ENCODE data around the gene RPUSD1.
"Not testable (repeated sequence)": the region's sequence is repeated elsewhere in the genome, so short reads cannot be mapped to it uniquely, and the experiment has no call there.

RPUSD1 gene

DNA sequence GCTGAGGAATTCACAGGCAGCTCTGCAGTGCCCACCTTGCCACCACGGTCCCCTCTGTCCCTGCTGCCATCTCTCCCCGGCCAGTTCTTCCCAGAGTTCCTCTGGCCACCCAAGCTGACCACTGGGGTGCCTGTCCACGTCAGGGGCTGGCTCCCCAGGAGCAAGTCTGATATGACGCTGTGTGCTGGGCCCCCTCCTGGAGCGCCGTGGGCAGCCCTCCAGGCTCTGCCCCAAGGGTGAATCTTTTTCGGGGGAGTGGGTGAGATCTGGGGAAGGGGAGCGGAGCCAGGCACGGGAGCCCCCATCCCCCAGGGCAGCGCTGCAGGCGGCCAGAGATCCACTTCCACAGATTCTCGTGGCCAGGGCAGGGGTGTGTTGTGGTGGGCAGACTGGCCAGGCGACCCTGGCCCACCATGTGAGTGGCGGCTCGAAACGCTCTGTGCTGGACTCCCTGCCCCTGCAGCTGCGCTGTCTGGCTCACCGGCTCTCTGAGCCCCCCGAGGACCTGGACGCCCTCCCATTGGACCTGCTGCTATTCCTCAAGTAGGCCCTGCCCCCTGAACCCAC, 23.9 kb downstream of the RPUSD1 start:
- DNase-seq, result no peak

DNA sequence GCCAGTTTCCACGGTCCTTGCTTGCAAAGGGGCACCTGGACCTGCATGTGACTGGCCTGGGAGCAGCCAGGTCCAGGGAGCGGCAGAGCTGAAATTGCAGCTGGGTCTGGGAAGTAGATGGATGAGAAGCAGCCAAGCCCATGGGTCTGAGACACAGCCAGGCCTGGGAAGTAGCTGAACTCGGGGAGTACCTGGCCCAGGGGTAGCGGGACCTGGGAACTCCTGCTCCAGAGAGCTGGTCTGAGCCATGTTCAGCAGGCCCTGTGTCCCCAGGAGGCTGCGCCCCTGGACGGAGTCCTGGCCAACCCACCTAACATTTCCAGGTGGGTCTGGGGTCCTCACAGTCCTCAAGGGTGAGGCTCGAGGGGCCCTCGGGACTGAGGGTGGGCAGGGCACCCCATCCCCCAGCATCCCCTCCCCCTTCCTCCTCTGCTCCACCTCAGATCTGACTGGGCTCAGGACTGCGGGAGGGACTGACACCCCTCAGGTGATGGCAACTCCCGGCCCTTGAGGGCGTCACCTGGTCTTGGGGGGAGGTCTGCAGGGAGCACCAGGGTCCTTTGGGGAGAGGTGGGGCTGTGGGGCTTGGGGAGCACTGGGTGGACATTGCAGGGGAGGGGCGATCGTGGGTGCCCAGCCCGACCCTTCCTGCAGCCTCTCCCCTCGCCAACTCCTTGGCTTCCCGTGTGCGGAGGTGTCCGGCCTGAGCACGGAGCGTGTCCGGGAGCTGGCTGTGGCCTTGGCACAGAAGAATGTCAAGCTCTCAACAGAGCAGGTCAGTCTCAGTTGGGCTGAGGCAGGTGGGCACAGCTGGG, 24.6 kb downstream of the RPUSD1 start:
- no peak for DNase-seq

DNA sequence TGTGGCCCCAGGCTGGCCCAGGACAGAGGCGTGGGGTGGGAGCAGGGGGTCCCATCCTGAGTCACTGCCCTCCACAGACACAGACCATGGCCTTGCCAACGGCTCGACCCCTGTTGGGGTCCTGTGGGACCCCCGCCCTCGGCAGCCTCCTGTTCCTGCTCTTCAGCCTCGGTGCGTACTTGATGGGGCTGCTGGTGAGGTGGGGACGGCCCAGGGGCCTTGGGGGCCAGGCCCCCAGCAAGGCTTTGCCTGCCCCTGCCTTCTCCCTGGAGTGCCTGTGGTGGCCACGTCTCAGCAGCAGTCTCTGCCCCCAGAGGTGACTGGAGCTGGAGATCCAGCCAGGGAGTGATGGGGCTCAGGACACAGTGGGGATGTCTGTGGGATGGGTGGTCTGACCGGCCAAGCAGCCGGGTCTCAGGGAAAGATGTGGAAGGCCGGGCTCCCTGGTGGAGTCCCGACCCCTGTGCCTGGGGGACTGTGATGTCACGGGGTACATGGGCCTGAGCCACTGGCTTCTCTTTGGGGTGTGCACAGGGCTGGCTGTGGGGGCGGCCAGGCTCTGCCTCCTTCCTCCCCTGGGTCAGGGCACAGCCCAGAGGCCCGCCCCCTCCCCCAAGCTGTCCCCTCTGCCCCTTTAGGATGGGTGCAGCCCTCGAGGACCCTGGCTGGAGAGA, 25.4 kb downstream of the RPUSD1 start:
- DNase-seq, result no peak

DNA sequence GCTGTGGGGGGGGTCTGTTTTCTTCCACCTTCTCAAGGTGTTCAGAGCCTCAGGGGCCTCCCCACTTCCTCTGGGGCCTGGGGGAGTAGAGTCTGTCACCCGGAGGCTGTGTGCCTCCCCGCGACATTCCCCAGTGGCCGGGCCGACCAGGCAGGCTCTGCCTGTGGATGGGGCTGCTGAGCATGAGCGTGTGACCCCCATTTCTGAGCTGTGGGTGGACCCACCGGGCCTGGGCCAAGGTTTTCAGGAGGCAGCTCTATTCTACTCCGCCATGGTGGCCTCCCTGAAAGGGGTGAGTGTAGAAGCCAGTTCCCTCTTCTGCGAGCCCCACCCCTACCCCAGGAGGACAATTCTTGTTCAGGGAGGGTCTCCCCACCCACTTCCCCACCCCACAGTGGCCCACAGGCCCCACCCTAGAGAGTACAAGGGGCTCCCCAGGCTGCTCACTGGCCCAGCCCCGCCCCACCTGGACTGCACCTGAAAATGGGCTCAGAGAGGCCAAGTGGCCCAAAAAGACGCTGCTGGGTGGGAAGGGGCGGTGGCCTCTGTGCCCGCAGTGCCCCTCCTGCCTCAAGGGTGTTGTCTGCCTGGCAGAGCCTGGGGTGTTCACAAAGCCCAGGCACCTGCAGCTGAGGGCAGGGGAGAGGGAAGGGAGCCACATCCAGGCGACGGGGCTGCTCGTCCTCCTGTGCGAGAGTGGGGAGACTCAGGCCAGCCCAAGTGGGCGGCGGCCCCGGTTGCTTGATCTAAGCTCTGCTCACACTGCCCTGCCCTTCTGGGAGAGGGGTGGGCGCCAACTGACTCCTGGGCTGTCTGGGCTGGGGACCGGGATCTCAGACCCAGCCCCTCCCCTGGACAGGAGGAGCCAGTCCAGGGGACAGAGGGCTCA, 26.3 kb downstream of the RPUSD1 start:
- DNase-seq, result no peak

DNA sequence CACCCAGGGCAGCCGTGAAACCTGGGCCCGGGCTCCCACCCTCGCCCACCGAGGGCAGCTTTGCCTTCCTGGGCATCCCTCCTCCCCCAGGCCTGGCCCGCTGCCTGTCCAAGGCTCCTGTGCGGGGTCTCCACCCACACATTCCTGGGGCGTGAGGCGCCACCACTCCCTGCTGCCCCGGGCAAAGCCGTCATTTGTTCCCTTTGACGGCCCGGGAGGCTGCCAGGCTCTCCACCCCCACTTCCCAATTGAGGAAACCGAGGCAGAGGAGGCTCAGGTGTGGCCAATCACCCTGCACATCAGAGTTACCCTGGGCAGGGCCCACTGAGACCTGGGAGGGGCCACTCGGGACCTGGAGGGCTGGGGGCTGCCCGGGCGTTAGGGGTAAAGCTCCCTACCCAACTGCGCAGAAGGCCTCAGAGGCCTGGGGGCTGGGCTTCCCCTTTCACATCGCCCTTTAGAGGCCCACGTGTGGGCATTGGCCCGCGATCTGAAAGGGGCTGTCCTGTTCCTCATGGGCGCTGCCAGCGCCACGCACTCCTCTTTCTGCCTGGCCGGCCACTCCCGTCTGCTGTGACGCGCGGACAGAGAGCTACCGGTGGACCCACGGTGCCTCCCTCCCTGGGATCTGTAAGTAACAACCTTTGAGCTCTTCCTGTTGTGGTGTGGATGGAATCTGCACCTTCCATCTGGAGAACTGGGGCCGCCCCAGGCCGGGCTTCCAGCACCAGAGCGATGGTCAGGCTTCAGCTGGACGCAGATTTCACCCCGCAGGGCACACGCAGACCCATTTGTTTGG, 27.4 kb downstream of the RPUSD1 start, which contains the start of gene MSLN:
MSLN (plus strand) TSS at position 190 of the 799 bp plus-strand sequence. CDS start 1,947 bp downstream, outside the sequence.
- no peak for DNase-seq

DNA sequence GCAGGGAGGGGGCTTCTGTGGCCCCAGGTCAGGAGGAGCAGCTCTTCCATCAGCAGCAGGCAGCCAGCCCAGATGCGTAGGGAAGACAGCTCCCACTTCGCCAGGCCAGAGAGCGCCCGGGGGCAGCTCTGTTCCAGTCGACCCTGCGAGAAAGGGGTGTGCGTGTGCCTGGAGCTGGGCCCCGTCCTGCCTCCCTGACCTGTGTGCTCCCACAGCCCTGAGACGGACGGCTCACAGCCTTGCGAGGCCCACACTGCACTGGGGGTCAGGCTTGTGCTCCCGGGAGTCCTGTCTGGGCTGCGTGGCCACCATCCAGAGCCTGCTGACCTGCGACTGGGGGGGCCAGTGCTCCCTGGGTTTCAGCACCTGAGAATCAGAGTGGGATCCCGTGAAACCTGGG, 28.1 kb downstream of the RPUSD1 start:
- DNase-seq, result no peak

DNA sequence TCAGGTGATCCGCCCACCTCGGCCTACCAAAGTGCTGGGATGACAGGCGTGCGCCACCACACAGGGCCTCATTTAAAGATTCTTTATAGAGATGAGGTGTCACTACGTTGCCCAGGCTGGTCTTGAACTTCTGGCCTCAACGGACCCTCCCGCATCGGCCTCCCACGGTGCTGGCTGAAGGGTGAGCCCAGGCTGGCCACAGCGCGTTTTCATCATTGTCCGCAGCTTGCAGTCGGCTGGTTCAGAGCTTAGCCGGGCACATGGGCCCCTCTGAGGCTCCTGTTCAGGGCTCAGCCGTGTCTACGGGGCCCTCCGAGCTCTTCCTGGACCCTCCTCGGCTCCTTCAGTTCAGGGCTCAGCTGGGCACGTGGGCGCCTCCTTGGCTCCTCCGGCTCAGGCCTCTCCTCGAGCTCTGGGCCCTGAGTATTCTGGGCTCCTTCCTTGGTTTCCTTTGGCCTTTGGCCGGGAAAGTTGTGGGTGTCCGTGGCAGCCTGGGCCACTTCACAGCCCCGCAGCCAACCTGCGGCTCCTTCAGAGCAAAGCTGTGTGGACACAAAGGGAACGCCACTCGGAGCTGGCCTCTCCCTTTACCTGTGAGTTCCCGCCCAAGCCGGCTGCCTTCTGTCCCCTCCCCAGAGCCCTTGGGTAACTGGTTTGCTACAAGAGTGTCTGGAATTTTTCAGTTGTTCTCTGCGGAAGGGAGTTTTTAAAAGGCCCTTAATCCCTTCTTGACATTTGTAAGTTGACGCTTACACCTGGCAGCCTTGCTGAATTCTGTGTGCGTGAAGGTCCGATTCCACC, 28.9 kb downstream of the RPUSD1 start:
- DNase-seq, result no peak

DNA sequence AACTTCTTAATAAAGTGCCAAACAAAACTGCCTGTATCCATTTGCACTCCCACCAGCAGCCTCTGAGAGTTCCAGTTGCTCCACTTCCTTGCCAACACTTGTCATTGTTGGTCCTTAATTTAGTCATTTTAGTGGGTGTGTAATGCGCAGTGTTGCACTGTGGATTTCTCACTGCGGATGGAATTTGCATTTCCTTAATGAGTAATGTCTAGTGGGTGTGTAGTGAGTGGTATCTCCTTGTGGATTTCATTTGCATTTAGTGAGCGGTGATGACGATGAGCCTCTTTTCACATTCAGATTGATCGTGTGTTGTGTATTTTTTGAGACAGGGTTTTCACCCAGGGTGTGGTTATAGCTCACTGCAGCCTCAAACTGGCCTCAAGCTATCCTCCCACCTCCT, 31.8 kb downstream of the RPUSD1 start:
- no peak for DNase-seq

DNA sequence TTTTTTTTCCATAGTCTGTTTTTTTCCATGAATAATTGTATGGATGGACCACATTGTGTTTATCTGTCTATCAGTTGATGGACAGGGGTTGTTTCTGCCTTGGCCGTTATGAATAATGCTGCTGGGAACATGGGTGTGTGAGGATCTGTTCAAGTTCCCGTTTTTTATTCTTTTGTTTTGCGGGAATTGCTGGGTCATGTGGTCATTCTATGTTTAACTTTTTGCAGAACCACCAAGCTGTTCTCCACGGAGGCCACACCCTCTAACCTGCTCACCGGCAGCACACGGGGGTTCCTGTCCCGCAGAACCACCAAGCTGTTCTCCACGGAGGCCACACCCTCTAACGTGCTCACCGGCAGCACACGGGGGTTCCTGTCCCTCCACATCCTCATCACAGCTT, 33.5 kb downstream of the RPUSD1 start:
- DNase-seq, result no peak

DNA sequence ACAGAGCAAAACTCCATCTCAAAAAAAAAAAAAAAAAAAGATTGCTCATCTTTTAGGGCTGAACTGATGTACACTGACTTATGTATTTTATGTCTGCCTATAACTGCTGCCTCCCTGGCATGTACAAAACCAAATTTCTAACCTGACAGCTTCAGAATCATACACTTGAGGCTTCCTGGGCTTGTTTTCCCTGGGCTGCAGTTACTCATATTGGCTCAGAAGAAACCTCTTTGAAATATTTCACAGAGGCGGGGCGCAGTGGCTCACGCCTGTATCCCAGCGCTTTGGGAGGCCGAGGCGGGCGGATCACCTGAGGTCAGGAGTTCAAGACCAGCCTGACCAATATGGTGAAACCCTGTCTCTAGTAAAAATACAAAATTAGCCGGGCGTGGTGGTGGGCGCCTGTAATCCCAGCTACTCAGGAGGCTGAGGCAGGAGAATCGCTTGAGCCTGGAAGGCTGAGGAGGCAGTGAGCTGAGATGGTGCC, 34.0 kb downstream of the RPUSD1 start:
- not testable (repeated sequence) for DNase-seq

DNA sequence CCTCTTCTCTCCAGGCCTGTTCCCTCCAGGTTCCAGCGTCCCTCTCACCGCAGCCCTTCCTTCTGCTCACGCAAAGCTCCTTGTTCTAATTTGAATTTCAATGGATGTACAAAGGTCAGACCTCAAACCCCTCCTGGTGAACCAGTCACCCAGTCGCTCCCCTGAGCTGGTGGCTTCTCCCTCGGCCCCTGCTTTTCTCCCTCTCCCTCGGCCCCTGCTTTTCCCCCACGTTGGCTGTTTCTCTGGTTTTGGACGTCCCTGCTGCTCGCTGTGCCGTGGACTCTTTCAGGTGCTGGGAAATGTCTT, 36.2 kb downstream of the RPUSD1 start:
- no peak for DNase-seq

DNA sequence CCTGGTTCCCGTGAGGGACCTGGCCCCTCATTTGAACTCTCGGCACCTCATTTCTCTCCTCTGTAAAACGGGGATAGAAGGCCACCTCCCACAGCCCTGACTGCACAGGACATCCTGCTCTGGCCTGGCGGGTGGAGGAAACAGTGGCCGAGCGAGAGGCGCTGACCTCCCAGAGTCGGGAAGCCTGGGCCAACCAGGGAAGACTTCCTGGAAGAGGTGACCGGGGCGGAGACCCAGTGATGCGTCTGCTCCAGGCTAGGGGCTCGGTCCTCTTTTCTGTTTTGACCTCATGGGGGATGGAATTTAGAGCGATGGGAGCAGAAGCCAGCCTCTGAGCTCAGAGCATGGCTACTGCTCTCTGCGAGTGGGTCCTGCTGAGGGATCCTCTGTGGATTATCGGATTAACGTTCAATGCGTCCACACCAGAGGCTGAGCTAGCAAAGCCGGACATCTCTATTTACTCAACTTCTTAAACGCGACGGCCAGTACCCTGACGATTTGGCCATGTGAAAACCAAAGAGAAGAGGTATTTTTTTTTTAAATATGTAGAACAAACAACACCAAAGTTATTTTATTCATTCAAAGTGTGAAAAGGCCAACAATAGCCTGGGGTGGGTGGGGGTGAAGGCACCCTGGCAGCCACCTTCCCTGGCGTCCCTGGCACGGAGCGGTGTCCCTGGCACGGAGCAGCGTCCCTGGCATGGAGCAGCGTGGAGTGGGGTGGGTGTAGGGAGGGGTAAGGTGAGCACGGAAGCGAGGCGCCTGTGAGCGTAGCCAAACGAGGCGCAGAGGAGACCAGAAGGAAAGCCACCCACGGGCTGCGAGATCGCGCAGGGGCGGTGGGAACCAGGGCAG, 36.8 kb downstream of the RPUSD1 start:
- DNase-seq, result no peak

DNA sequence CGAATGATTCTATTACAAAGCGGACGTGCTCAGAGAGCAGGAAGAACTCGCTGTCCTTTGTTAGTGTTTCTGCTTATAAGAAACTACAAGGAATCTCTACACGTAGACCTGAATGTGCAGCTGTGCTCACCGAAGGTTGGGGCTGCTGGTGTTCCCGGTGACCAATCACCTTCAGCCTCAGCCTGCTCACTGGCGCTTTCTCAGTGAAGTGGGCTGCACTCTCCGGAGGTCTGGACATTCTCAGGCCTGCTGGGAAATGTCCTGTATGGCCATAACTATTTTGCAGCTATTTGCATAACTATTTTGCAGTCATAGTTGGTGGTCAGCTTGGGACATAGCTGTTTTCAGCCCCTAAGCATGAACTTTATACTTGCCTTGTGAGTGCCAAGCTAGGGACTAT, 37.7 kb downstream of the RPUSD1 start:
- no peak for DNase-seq

DNA sequence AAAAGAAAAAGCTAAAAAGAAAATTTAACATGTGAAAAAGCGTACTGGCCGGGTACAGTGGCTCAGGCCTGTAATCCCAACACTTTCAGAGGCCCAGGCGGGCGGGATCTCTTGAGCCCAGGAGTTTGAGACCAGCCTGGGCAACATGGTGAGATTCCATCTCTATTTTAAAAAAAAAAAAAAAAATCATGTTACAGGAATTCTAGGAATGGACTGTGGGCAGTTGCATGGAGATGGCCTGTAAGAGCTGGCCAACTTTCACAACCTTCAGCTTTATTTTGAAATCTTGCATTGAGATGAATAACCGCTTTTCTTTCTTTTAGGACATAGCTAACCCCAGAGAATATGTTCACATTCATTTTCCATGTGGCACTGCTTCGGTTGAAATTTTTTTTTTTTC, 39.2 kb downstream of the RPUSD1 start:
- DNase-seq, result no peak

DNA sequence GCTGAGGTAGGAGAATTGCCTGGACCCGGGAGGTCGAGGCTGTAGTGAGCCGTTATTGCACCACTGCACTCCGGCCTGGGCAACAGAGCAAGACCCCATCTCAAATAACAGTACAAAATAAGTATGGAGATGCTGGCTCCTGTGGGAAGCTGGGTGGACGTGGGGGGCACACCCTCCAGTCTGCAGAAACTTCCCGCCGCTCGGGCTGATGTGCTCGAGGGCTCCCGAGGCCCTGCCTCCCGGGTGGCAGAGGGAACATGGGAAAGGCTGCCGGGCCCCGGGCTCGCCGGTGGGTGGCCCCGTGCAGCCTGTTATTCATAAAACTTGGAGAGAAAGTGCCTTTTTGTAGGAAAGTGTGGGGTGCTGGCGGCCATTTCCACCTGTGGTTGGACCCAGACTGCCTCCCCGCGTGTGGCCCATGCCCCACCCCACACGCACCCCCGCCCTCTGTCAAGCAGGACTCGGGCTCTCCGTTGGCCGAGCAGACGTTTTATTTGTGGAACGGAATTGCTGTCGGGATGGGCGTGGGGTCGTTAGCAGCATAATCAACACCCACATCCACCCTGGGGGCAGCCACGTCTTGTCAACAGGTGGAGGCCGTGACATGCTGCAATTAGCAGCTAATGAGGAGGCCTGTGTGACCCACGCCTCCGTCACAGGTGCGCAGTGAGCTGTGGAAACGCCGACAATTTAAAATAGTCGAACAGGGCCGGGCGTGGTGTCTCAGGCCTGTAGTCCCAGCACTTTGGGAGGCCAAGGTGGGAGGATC, 40.0 kb downstream of the RPUSD1 start:
- DNase-seq, result no peak

DNA sequence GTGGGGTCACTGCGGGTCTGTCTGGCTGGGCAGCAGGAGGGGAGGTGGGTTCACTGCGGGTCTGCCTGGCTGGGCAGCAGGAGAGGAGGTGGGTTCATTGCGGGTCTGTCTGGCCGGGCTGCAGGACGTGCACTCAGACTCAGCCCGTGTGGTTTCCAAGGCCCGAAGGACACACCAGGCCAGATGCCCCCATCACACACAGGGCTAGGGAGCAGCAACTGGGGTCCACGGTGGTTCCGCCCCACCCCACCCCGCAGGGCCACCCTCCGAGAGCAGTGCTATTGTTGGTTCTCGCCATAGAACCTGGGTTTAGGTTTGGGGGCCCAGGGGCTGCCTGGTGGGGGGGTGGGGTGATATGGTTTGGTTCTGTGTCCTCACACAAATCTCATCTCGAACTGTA, 41.5 kb downstream of the RPUSD1 start:
- DNase-seq, result no peak

DNA sequence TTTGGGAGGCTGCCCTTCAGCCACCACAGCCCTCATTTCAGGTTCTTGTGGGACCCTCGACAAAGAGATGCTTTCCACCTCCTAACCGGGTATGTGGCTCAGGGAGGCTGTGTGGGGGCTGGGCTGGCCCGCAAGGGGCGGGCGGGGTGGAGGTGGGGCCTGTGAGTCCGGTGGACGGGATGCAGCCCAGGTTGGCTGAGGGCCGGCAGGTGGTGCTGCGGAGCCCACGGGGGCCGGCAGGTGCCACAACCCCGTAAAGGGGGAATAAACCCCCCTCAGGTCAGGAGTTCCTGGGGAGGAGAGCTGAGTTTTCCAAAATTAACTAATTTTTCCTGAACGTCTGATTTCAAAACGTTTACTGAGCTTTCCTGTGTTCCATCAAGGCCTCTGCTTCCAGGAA, 42.4 kb downstream of the RPUSD1 start:
- no peak for DNase-seq

DNA sequence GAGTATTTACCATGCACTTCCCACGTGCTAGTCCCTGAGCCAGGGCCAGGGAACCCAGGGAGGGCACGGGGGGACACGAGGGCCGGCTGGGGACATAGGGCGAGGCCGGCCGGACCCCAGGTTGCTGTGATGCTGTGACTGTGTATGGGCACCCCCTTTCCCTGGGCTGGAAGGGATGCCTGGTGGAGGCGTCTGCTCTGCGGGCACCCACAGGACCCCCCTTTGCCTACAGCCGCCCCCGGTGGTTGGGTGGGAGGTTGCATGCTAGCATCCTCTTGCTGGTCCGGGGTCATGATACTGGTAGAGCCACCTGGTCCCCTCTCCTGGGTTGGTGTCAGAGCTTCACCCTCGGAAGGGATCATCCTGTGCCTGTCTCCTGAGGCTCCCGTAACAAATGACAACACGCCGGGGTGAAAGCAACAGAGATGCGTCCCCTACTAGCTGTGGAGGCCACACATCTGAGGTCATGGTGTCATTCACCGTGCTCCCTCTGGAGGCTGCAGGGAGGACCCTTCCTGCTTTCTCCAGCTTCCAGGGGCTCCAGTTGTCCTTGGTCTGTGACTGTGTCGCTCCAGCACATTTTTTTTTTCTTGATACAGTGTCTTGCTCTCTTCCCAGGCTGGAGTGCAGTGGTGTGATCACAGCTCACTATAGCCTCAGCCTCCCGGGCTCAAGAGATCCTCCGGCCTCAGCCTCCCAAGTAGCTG, 44.2 kb downstream of the RPUSD1 start:
- no peak for DNase-seq

DNA sequence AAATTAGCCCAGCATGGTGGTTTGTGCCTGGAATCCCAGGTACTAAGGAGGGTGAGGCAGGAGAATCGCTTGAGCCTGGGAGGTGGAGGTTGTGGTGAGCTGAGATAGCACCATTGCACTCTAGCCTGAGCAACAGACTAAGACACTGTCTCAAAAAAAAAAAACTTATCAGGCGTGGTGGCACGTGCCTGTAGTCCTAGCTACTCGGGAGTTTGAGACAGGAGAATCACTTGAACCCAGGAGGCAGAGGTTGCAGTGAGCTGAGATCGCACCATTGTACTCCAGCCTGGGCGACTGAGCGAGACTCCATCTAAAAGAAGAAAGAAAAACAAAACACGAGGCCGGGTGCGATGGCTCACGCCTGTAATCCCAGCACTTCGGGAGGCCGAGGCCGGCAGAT, 45.3 kb downstream of the RPUSD1 start:
- not testable (repeated sequence) for DNase-seq
